Panc1 (cell line): ENCODE measurements around the gene HOXA11. TPM values are rescaled to one million over a fixed set of nuclear protein-coding genes. Genes with fewer than 3 reads are reported as not detected.

Source experiments
- ATAC-seq: fragments of 200-7000 bp; cut with Tn5 transposase; 2 replicates; pipeline ENCODE4 v1.9.1; 2020; ENCODE audit warnings: mild to moderate bottlenecking, moderate library complexity
- BruUV-seq: library from RNA; stranded (reverse); fragments of 400-500 nt; replicated peaks from 2 replicates; lab custom pipeline; 2021; lab: Mats Ljungman, UMichigan
- CTCF ChIA-PET: fragments of 300-600 bp; sonication (Branson Sonifier 250); formaldehyde crosslinking; loops from one replicate; lab custom pipeline; 2022; ENCODE audit warnings: antibody characterized with exemption; lab: Charles Lee
- POLR2A ChIA-PET: fragments of 300-600 bp; sonication (Branson Sonifier 250); formaldehyde crosslinking; loops from one replicate; lab custom pipeline; 2022; ENCODE audit warnings: antibody characterized with exemption; lab: Charles Lee
- DNase-seq: peaks from one replicate; pipeline ENCODE4 v3.0.0-alpha.2; 2010; ENCODE audit warnings: low read depth, low spot score
- H3K27ac ChIP-seq: 2 replicates; pipeline ENCODE4 v1.5.1; 2011; ENCODE audit warnings: mild to moderate bottlenecking, low read length, inconsistent platforms
- H3K27me3 ChIP-seq: fragments of 200-500 bp; sonication (Bioruptor generic); 2 replicates; pipeline ENCODE4 v1.6.0; 2014; ENCODE audit warnings: low read length, inconsistent platforms; ENCODE audit not compliant: control insufficient read depth, insufficient read depth
- H3K36me3 ChIP-seq: fragments of 200-500 bp; sonication (Bioruptor generic); 2 replicates; pipeline ENCODE4 v1.5.1; 2014; ENCODE audit warnings: inconsistent platforms, mild to moderate bottlenecking, low read length, moderate library complexity; ENCODE audit not compliant: control insufficient read depth, insufficient read depth
- H3K4me1 ChIP-seq: 2 replicates; pipeline ENCODE4 v1.5.1; 2011; ENCODE audit warnings: inconsistent platforms, mild to moderate bottlenecking, low read length, moderate library complexity; ENCODE audit not compliant: control insufficient read depth, insufficient read depth
- H3K4me3 ChIP-seq, 2 experiments: 2 replicates each; pipeline ENCODE4 v1.5.1; 2011 to 2012; ENCODE audit warnings: low read depth in 2 of 2, low read length in 2 of 2, mild to moderate bottlenecking in 2 of 2, inconsistent platforms in 1 of 2, moderate library complexity in 1 of 2
- H3K9me3 ChIP-seq: fragments of 200-500 bp; sonication (Bioruptor generic); 2 replicates; pipeline ENCODE4 v1.5.1; 2014; ENCODE audit warnings: low read depth, mild to moderate bottlenecking, inconsistent platforms, low read length, moderate library complexity; ENCODE audit not compliant: control insufficient read depth, insufficient read depth
- CTCF ChIP-seq: fragments of 450-650 bp; IDR thresholded peaks from 2 replicates; pipeline ENCODE4 v1.5.1; 2017; ENCODE audit warnings: mild to moderate bottlenecking
- POLR2AphosphoS5 ChIP-seq: IDR thresholded peaks from 2 replicates; pipeline ENCODE4 v1.6.1; 2012; ENCODE audit warnings: mild to moderate bottlenecking, low read depth, low read length, moderate library complexity
- REST ChIP-seq, 2 experiments: IDR thresholded peaks; 2 replicates each; pipeline ENCODE4 v1.6.1; 2011 to 2012; ENCODE audit warnings: low read depth in 2 of 2, control low read depth in 1 of 2, low read length in 1 of 2, mild to moderate bottlenecking in 1 of 2, moderate library complexity in 1 of 2; ENCODE audit not compliant: insufficient read depth in 1 of 2
- SIN3A ChIP-seq: IDR thresholded peaks from 2 replicates; pipeline ENCODE4 v1.6.1; 2012; ENCODE audit warnings: low read depth, mild to moderate bottlenecking, low read length, moderate library complexity, borderline replicate concordance; ENCODE audit not compliant: insufficient read depth
- TCF7L2 ChIP-seq: IDR thresholded peaks from 2 replicates; pipeline ENCODE4 v1.6.1; 2011; ENCODE audit warnings: mild to moderate bottlenecking, low read depth, low read length, inconsistent platforms
- in situ Hi-C: cut with HindIII; loops from 2 replicates; pipeline ENCODE4 v1.10.0; 2016; ENCODE audit warnings: low sequenced_read_pairs, low pct_unique_long_range_greater_than_20kb
- intact Hi-C: fragments of 100-400 bp; cut with micrococcal nuclease; formaldehyde crosslinking; loops from one replicate; pipeline ENCODE4 v1.10.0; 2022; ENCODE audit not compliant: unreplicated experiment
- total RNA-seq: library from RNA; stranded (reverse); gene quantifications from one replicate; pipeline ENCODE4 v1.2.1, GENCODE V29; 2021; ENCODE audit not compliant: unreplicated experiment

HOXA11 gene
- total RNA-seq, 1 experiment from 2014 or later: 0.57 TPM

GRCh38 chr7:27189997-27190748, 5.1 kb upstream of the HOXA11 start:
- H3K27ac ChIP-seq: no peak overlapping the region
- H3K9me3 ChIP-seq: no peaks in the 10 kb centered on the region
- no TSS peak for BruUV-seq
- ChIA-PET POLR2A (no interaction called here), CTCF (no interaction called here)
- peaks cover 7% of the 10 kb centered on the region; the same call in 1 of the 2 replicates for H3K4me1 ChIP-seq
- no peak for TF ChIP-seq REST (IDR thresholded peaks at IDR 0.05; ENCODE audit: insufficient read depth in 1 of 2, low read depth in 2 of 2, low read length in 1 of 2)
- no peak for TF ChIP-seq POLR2AphosphoS5
- no peak for TF ChIP-seq CTCF
- TF ChIP-seq SIN3A: no peak
- no peak for ATAC-seq
- no peaks in the 10 kb centered on the region for H3K36me3 ChIP-seq
- intact Hi-C loops (no loop called here), in situ Hi-C loops (no loop called here)
- DNase-seq: no peak
- no peak overlapping the region for H3K4me3 ChIP-seq
- H3K27me3 ChIP-seq: no peaks in the 10 kb centered on the region

GRCh38 chr7:27189295-27189996, 4.4 kb upstream of the HOXA11 start:
- ChIA-PET CTCF (no interaction called here), POLR2A (no interaction called here)
- BruUV-seq: no TSS peak
- Histone ChIP-seq H3K36me3 (no peaks in the 10 kb centered on the region), H3K27ac (no peak overlapping the region), H3K4me3 (no peak overlapping the region), H3K9me3 (no peaks in the 10 kb centered on the region), H3K4me1 (peaks cover 7% of the 10 kb centered on the region; the same call in 1 of the 2 replicates), H3K27me3 (no peaks in the 10 kb centered on the region)
- ATAC-seq (peak; percentile 11; the same call in 1 of the 2 replicates), DNase-seq (no peak)
- in situ Hi-C loops: no loop called here
- TF ChIP-seq POLR2AphosphoS5: no peak
- TF ChIP-seq REST (IDR thresholded peaks at IDR 0.05; ENCODE audit: insufficient read depth in 1 of 2, low read depth in 2 of 2, low read length in 1 of 2): no peak
- no peak for TF ChIP-seq TCF7L2
- no peak for TF ChIP-seq SIN3A
- TF ChIP-seq CTCF: no peak
- intact Hi-C loops: no loop called here
